ENCODE results near the gene FAT3.
A peak's percentile ranks its signal among the peaks of the same experiment; 100 is the strongest.

Gene FAT3

DNA sequence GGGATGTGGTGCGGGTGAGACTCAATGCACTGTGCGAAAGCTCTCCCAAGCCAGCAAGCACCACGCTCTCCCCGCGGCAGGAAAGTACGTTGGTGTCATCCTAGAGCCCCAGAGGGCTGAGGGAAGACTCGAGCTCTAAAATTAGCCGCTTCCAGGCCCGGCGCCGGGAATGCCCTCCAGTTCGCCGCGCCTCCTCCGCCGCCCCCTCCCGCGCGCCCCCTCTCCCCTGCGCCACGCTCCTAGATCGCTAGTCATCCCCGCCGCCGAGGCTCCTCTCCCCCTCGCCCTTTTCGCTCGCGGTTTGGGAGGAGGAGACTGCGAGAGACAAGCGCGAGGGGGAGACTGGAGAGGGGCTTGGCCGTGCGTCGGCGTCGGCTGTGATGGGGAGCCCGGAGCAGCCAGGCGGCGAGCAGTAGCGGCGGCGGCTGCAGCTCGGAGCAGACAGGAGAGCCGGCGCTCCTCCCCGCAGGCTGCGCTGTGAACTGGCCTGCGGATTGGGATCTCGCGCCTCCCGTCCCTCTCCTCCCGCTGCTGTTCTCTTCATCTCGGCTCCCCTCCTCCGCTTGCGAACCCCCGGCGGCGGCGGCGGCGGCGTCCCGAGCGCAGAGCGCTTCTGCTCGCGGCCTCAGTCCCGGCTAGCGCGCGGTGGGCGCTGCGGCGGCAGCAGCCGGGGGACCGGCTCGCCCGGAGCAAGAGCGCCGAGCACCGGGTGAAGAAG is at the start of gene FAT3:
Gene FAT3 (plus strand): TSS at position 412 of the 718 bp plus-strand sequence. CDS start 127,295 bp downstream, outside the sequence.
- DNase-seq, result peak; percentile 44

DNA sequence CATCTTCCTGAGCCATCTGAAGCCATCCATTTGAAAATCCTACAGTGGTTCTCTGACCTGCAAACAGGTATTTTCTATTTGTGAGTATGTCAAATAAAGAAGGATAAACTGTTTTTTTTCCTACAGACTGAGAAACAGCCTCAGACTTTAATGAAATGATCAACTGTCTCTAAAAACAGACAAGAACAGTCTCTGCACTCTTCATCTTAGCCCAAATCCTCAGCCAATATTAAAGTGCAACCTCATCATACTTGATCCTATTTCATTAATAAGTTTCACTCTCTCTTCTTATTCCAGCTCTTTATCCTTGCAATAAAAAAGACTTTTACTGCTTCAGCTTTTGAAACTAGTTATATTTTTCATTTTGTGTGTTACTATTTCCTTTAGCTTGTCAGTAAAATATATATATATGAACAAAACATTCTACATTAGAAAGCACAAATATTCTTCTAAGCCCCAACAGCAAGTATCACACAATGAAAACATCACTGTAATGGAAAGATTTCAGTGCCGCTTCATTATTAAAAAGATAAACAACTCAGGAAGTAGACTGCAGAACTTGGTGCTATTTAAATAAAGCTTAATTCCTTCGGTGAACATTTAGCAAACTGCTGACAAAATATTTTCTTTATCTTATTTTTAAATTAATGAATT is 45.5 kb upstream of the FAT3 start:
- DNase-seq, result no peak

DNA sequence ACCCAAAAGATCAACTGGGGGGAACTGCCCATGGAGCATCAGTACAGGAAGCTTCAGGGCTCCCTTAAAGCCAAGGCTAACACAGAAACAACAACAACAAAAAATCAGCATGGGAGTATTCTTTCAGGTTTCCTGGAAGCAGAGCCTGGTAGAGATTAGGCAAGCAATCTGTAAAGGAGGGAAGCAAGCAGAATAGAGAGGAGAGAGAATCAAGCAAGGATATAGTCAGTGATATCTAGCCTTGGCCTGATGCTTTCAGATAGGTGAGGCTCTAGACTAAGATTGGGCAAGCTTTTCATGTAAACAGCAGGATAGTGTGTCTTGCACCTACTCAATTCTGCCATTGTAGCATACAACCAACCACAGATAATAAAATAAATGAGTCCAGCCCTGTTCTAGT is 44.4 kb upstream of the FAT3 start:
- DNase-seq, result no peak

DNA sequence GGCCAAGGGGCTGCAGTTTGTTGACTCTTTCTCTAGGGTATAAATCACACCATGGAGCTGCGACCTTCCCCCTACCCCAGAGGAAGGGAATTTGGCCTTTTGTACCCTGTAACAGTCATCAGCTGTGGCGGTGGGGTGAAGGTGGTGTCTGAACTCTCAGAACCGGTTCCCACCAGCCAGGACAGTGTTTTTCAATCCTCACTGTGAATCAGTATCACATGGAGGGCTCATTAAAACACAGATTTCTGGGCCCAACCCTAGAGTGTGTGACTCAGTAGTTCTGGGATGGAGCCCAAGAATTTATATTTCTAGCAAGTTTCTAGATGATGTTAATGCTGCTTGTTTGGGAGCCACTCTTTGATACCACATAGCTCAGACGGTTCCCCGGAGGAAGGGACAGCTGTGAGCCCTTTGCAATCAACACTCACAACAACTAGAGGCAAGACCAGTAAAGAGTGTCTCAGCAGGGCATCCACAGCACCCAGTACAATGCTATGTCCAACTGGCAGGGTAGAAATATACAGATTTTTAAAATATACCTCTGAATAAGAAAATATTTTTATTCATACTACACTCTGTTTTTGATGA is 43.9 kb upstream of the FAT3 start:
- no peak for DNase-seq

DNA sequence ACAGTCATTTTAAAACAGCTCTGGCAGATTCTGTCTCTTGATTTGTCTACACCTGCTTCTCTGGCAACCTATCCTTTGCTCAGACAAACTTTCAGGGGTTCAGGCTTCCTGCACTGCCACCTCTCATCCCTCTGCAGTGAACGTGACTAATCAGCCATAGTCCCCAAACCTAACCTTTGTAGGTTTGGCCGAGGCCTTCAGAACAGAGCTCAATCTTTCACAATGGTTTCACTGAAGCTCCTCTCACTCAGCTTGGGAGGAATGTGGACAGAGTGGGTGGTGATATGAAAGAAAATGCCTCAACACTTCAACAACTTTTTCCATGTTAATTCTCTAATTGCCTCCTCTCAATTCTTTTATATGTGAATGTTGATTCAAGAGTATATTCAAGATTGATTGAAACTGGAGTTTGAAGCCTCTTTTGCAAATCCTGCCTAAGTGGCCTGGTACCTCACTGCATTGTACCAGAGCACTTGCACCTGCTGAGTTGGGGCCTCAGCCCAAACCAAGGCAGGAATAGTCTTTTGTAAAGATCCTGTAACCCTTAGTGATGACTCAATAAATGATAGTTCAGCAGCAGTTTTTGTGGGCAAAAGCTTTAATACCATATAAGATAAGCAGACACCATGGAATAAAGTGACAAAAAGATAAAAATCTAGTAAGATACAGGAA is 33.9 kb upstream of the FAT3 start:
- no peak for DNase-seq

DNA sequence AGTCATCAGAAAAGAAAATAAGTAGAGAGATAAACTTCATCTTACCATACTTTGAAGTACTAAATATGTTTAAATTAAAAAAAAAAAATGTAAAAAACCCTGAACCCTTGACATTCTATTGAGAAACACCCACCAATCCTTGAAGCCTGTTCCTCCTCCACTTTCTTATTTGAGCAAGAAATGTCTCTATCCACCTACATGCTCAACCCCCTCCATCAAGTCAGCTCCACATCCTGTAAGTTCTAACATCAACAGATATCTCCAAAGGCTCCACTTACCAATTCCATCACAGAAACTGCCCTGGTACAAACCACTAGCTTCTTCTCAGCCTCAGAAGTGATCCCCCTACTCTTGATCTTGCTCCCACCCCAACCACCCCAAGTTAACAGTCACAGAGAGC is 32.5 kb upstream of the FAT3 start:
- DNase-seq, result no peak

DNA sequence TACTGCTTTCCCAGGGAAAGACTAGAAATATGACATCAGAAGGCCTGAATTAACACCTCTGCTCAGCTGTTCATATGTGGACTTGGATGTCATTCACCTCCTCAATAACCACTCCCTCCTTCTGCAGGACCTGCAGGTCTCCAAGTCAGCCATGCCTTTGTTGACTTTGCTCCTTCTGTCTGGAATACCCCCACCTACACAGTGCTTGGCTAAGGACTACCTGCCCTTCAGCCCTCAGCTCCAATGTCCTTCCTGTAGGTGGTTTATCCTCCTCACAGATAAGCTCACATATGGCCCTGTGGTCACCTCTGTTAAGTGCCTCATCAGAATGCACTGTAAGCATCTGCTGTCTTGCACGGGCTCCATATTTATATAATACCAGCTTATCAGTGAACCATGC is 26.4 kb upstream of the FAT3 start:
- no peak for DNase-seq

DNA sequence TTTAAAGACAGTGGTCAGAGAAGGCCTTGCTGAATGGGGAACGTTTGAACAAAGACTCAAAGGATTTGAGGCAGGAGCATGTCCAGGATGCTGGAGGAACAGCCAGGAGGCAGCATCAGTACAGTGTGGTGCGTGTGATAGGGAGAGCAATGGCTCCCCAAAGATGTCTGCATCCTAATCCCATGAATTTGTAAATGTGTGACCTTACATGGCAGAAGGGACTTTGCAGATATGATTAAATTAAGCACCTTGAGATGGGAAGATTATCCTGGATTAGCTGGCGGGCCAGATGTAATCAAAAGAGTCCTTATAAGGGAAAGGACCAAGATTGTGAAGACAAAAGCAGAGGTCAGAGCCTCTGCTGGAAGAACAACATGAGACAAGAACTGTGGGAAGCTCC is 24.6 kb upstream of the FAT3 start:
- no peak for DNase-seq

DNA sequence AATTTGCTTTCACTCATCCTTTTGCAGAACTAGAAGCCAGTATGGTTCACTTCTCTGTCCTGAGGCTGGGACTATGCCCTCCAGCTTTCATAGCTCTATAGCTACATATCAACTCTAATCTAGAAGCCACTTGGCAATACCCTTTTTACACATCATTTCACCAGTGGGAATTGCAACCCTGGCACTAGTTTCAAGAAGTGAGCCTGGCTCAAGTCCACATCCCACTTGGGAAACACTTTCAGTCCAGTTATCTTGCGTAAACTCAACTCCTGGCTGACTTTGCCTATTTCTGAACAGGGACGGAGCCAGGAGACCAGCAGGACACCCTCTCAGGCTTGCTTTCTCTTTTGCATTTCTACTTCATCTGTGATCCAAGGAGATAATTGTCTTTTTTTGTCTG is 19.9 kb upstream of the FAT3 start:
- no peak for DNase-seq

DNA sequence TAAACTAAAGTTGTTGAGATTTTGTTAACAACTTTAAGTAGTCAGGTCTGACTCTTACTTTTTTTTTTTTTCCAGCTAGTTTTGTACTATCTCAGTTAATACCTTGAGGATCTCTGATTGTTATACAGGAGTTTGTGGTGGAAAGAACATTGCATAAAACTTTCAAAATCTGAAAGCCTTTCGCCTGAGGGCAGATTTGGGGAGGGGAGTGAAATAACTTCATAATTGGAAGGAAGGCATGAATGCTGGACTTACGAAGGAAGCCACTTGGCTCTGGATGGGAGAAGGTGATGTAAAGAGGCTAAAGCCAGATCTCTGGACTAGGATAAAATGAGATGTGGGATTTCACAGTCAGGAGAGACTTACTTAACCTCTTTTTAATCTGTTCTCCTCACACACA is 18.2 kb upstream of the FAT3 start:
- no peak for DNase-seq

DNA sequence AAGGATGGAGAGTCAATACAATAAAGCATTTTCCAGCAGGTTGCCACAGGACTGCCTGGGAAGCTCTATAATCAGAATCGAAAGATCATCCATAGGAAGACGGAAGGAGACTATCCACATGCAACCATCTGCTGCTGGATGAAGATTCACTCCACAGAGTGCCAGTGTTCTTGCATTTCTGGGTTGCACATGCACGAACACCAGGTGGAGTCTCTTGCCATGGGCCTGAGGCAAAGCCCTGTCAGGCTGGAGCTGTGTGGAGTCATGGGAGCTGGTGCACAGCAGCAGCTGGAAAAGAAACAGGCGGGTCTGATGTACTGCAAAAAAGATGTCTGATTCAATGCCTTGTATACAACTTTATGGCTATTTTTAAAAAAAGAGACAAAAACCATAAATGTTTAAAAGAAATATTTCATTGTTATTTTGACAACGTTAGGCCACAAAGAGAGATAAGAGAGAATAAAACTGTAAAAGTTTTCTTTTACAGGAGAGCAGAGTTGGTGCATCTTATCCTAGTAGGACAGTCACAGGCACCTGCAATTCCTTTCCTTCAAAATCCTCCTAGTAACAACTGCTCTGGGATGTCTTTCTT is 12.9 kb upstream of the FAT3 start:
- peak; percentile 36 for DNase-seq

DNA sequence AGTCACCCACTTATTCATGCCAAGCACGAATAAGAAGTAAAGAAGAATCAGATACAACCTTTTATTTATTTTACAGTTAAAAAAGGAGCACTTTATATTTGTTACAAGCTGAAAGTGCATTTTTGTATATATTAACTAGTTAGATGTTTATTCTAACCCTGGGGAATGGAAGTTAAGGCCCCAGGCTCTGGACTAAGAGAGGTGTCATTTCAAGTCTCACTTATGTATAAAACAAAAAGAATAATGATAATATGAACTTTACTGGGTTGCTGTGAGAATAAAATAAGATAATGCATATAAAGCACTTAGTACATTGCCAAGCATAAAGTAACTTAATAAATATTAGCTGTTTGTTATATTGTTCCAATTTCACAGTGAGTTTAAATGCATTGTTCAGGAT is 12.1 kb upstream of the FAT3 start:
- no peak for DNase-seq

DNA sequence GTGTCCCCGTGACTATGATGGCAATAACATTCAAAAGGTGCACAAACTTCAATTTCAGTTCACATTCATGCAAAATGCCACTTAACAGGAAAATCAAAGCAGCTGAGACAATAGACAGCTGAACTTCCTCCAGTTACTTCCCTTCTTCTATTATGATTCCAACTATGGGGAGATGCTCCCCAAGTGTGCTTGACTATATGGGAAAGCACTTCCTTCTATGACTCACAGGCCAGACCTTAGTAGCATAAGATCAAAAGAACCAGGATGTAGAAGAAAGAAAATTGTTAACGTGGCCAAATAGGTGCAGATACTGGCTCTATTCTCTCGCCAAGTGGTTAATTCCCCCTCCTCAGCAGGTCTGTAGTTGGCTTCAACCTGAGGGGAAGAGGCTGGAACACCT is 7.8 kb upstream of the FAT3 start:
- no peak for DNase-seq

DNA sequence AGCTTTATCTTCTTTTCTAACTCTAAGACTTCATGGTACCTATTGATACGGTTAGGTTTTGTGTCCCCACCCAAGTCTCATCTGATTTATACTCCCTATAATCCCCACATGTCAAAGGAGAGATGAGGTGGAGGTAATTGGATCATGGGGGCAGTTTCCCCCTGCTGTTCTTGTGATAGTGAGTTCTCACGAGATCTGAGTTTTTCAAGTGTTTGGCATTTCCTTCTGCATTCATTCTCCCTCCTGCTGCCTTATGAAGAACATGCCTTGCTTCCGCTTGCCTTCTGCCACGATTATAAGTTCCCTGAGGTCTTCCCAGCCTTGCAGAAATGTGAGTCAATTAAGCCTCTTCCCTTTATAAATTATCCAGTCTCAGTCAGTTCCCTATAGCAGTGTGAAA is 5.1 kb upstream of the FAT3 start:
- DNase-seq, result no peak

DNA sequence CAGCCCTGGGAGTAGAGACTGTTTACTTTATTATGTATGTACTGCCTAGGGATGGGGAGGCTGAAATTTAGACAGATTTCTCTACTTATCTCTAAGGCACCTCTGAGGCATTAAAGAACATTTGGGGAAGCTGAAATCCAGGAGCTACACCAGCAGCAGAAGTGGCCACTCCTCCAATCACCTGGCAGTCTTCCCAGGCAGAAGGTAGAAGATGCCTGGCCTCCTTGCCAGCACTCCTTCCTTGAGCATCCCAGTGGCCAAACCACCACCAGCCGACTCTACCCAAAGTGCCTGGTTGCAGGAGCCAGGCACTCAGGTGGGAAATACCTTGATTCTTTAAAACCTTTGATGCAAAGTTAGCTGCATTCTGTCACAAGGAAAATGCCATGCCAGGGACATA is 1.9 kb upstream of the FAT3 start:
- DNase-seq, result no peak

DNA sequence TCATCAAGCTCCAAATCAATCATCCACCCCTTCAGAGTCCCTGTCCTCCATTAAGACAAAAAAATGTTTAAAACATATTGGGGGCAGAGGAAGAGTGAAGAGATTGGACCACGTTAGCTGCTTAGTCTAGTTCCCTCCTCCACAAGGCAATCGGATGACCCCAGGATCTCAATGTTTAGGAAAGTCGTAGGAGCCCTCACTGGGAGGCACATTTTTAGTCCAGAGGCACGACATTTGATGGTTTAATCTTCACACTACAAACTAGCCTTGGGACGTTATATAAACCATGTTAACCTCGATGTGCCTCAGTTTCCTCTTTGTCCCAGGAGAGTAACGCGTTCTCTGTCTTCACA is 588 bp upstream of the FAT3 start:
- no peak for DNase-seq

DNA sequence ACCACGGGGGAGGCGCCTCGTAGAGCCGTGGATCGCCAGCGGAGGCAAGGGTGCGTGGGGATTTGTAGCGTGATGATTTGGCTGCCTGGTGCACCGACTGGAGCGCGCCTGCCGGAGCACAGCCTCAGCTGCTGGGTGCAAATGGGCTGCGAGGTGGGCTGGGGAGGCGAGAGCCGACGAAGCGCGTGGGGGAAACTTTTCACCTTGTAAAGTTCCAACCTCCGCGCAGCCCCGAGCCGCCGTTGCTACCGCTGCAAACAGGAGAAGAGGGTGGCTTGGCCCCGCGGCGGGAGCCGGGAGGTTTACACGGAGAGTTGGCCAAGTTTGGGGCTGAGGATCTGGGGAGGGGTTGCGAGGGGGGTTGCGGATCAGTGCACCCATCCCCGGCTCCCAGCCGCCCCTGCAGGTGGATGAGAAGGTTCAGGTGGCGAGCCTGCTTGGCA is 528 bp downstream of the FAT3 start:
- peak; percentile 27 for DNase-seq

DNA sequence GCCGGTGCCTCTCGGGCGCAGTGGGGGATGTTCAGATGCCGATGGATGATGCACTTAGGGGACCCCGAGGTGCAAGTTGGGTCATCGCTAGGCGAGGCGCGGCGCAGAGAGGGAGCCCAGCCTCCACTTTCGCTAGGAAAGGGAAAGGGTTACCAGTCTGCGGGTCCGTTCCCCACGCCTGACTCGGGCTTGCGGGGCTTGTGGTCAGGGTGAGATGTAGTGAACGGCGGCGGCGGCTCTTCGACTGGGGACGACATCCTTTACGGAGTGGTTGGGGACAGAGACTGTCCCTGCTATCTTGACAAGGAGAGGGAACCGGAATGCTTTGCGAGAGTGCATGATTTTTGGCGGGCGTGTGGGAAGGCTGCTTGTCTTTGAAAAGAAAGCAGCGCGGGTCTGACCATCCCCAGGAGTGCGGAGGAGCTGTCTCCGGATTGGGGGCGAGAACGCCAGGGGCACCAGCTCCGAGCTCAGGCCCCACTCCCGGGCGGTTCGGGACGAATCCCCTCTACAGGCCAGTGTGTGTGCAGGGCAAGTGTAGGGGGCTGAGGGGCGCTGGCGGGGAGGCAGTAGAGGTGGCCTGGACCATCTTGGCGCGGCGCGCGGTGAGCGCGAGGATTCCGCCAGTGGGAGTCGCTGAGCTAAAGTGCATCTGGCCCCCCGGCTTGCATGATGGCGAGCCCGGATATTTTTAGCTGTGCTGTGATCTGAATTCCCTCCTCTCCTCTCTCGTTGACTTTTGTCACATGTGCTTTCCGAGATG is 1.1 kb downstream of the FAT3 start:
- DNase-seq, result no peak

DNA sequence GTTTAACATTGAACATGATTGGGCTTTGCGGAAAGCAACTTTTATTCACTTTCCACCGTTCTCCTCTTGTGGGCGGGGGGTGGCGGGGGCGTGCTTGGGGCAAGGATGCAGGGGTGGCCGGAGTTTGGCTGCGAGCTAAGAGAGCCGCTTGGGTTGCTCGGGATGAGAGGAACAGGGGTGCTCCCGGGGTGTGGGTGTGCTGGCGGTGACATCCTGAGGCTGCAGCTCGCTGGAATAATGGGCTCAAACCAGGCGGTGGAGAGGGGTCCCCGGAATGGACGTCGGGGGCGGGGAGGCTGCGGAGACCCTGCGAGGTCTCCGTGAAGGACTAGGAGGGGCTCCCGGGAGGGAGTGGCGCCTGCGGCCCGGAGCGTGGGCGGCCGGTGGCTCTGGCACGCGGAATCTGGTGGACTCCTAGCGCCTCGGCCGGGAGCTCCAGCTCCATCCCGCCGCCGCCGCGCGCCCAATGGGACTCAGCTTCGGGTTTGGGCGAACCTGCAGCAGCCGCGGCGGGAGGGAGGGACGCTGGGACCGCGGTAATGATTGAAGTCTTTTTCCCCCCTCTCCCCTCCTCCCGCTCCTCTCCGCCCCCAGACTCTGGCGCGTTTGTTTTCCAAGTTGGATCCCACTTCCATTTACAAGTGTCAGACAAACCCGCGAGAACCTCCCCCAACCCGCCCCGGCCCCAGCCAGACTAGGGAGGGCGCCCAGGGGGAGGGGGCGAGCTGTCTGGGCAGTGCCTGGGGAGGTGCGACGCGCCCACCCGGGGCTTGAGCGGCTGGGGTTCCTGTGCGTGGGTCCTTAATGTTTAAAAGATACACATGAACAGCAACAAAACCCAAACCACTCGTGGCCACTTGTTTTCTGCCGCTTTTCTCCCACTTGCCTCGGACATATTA is 2.0 kb downstream of the FAT3 start:
- DNase-seq, result no peak

DNA sequence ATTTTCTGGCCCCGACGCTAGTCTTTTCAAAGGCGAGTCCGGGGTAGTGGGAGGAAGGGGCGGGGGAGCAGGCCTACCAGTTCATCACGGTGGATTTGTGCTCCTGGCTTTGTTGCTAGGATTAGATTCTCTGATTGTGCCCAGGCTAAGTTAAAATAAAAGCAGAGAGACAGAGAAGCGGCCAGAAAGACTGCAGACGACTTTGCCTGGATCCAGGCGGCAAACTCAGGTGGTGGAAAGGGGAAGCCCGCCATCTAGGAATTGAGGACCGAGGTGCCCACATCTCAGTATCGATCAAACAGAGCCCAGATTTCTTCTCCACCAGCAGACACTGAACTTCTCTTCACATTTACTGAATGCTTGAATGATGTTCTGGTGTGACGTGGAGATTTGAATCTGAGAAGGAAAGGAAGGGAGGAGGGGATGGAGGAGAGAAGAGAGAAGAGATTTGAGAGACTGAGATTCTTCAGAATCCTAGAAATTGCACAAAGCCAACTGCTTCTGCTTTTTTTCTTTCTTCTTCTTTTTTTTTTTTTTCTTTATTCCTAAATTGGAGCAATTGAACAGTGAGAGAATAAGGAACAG is 2.7 kb downstream of the FAT3 start:
- DNase-seq, result no peak
